H1 (cell line): ENCODE results near the gene RPL38. TPM values are rescaled to one million over a fixed set of nuclear protein-coding genes. Genes with fewer than 3 reads are reported as not detected.
A peak's percentile ranks its signal among the peaks of the same experiment; 100 is the strongest.

Source experiments
- BCL11A ChIP-seq, 2 experiments: IDR thresholded peaks; one replicate each; pipeline ENCODE4 v1.6.1; 2011; ENCODE audit warnings: low read depth in 2 of 2, low read length in 2 of 2, mild to moderate bottlenecking in 2 of 2
- BRCA1 ChIP-seq: IDR thresholded peaks from 2 replicates; pipeline ENCODE4 v1.6.1; 2012; ENCODE audit warnings: low read depth, low read length, improper control_type of control experiment
- CBX8 ChIP-seq: fragments of 300-800, 300-1000 bp; sonication (generic); IDR thresholded peaks from 2 replicates; pipeline ENCODE4 v1.7.1; 2016; ENCODE audit warnings: low read depth, low read length, borderline replicate concordance
- CHD7 ChIP-seq: fragments of 300-600 bp; sonication (generic); IDR thresholded peaks from 2 replicates; pipeline ENCODE4 v1.7.1; 2012; ENCODE audit warnings: low read length, moderate library complexity, mild to moderate bottlenecking, inconsistent platforms; ENCODE audit not compliant: insufficient replicate concordance
- KDM4A ChIP-seq: IDR thresholded peaks from one replicate; pipeline ENCODE4 v1.7.1; 2012; ENCODE audit warnings: low read depth, mild to moderate bottlenecking, moderate library complexity, low read length, inconsistent platforms; ENCODE audit not compliant: severe bottlenecking
- KDM5A ChIP-seq: fragments of 200-600 bp; IDR thresholded peaks from 2 replicates; pipeline ENCODE4 v1.7.1; 2012; ENCODE audit warnings: mild to moderate bottlenecking, low read length, inconsistent platforms, mixed read lengths
- MAFK ChIP-seq: IDR thresholded peaks from 2 replicates; pipeline ENCODE4 v1.6.1; 2012; ENCODE audit warnings: low read depth, mild to moderate bottlenecking, improper control_type of control experiment, low read length
- RFX5 ChIP-seq: IDR thresholded peaks from 2 replicates; pipeline ENCODE4 v1.6.1; 2011; ENCODE audit warnings: low read depth, low read length, improper control_type of control experiment, borderline replicate concordance
- SIN3A ChIP-seq, 2 experiments: IDR thresholded peaks in 1 of 2; conservative IDR thresholded peaks in 1 of 2; 2 replicates each; pipeline ENCODE4 v1.6.1; 2011 to 2012; ENCODE audit warnings: low read length in 2 of 2, improper control_type of control experiment in 1 of 2, low read depth in 1 of 2, mild to moderate bottlenecking in 1 of 2
- polyA plus RNA-seq, 7 experiments: library from polyadenylated mRNA; depleted of rRNA in 3 of 7; stranded (reverse) in 5 of 7; unstranded in 2 of 7; fragments of >200 nt in 5 of 7; fragments of 200-250 nt in 2 of 7; gene quantifications; 1 replicate in 5 of 7; 2 replicates in 1 of 7; 4 replicates in 1 of 7; pipeline versions ENCODE4 v1.2.1 to v1.2.3, GENCODE V29; 2011 to 2013; ENCODE audit warnings: missing spikeins in 2 of 7, mixed read lengths in 2 of 7
- total RNA-seq: library from RNA; stranded (reverse); fragmentation: NEBNext Ultra II Directional; extraction: Animal tissue kit (Norgen Biotek cat#: 25700); gene quantifications from 2 replicates; pipeline ENCODE4 v1.2.1, GENCODE V29; 2021

RPL38 gene
- total and polyA plus RNA-seq, 2 of the 8 experiments (the other 6 are each of a cell fraction or from before 2014, with no cell fraction given): 412 to 1,195 TPM

- TF ChIP-seq CHD7 (no peak), BCL11A (IDR thresholded peaks at IDR 0.05; ENCODE audit: low read depth in 2 of 2, low read length in 2 of 2) (no peak), CBX8 (no peak), KDM4A (no peak), SIN3A (conservative IDR thresholded peaks at IDR 0.05 in 1 of 2, IDR thresholded peaks at IDR 0.05 in 1 of 2; ENCODE audit: low read depth in 1 of 2, low read length in 2 of 2) (0 out of 4 replicates have a peak, but pooled peaks of 1 of the 2 experiments have one; percentile 15), BRCA1 (no peak), MAFK (no peak), RFX5 (no peak), KDM5A (no peak; the same call in 1 of the 2 replicates)
These were observed at the start of gene RPL38 (continued) for GRCh38 chr17:74203439-74204240.
